Naive thymus-derived CD4-positive, alpha-beta T cell (primary cell): Measurements from ENCODE around the gene SYTL3. TPM values are rescaled to one million over a fixed set of nuclear protein-coding genes. Genes with fewer than 3 reads are reported as not detected.

Experiments
- ATAC-seq: fragments of 150-1000 bp; cut with Tn5 transposase; 2 replicates; pipeline ENCODE4 v1.10.0; 2021; ENCODE audit warnings: mild to moderate bottlenecking, moderate library complexity
- CTCF ChIA-PET: fragments of 350-600 bp; sonication (Branson Sonifier 250); formaldehyde crosslinking; loops from one replicate; lab custom pipeline; 2021; ENCODE audit warnings: antibody characterized with exemption; lab: Charles Lee
- POLR2A ChIA-PET: fragments of 350-600 bp; sonication (Branson Sonifier 250); formaldehyde crosslinking; loops from one replicate; lab custom pipeline; 2021; ENCODE audit warnings: antibody characterized with exemption, inconsistent platforms; lab: Charles Lee
- DNase-seq, 9 donors: peaks; one replicate each; pipeline versions ENCODE4 v3.0.0 to v3.0.0-alpha.2; 2020 to 2022; ENCODE audit warnings: mixed read lengths in 1 of 9
- H3K27ac ChIP-seq: one replicate; pipeline ENCODE4 v1.7.0; 2013; ENCODE audit warnings: mild to moderate bottlenecking, low read depth, low read length, moderate library complexity
- H3K27me3 ChIP-seq, 2 donors: one replicate each; pipeline ENCODE4 v1.7.0; 2013; ENCODE audit warnings: low read length in 2 of 2, mild to moderate bottlenecking in 2 of 2, moderate library complexity in 2 of 2; ENCODE audit not compliant: control insufficient read depth in 2 of 2, insufficient read depth in 2 of 2
- H3K36me3 ChIP-seq, 3 experiments: 1 replicate in 2 of 3; 2 replicates in 1 of 3; pipeline ENCODE4 v1.7.0; 2013; ENCODE audit warnings: low read length in 3 of 3, mild to moderate bottlenecking in 3 of 3, moderate library complexity in 1 of 3; ENCODE audit not compliant: insufficient read depth in 3 of 3, control insufficient read depth in 2 of 3
- H3K4me1 ChIP-seq, 2 donors: one replicate each; pipeline ENCODE4 v1.7.0; 2013; ENCODE audit warnings: low read length in 2 of 2, mild to moderate bottlenecking in 2 of 2, moderate library complexity in 1 of 2; ENCODE audit not compliant: control insufficient read depth in 2 of 2, insufficient read depth in 2 of 2
- H3K4me3 ChIP-seq: 2 replicates; pipeline ENCODE4 v1.7.0; 2013; ENCODE audit warnings: mild to moderate bottlenecking, low read length
- H3K9me3 ChIP-seq, 3 experiments: 1 replicate in 2 of 3; 2 replicates in 1 of 3; pipeline ENCODE4 v1.7.0; 2013; ENCODE audit warnings: low read length in 3 of 3; ENCODE audit not compliant: control insufficient read depth in 2 of 3
- H3K27ac Mint-ChIP-seq, 9 donors: one replicate each; pipeline ENCODE4 v1.8.0; 2020 to 2022; ENCODE audit warnings: mixed read lengths in 9 of 9, mild to moderate bottlenecking in 8 of 9, moderate library complexity in 5 of 9, inconsistent platforms in 2 of 9
- H3K27me3 Mint-ChIP-seq, 5 donors: one replicate each; pipeline ENCODE4 v1.8.0; 2021 to 2022; ENCODE audit warnings: mixed read lengths in 5 of 5, mild to moderate bottlenecking in 1 of 5
- H3K36me3 Mint-ChIP-seq, 5 donors: one replicate each; pipeline ENCODE4 v1.8.0; 2020 to 2022; ENCODE audit warnings: mixed read lengths in 5 of 5, mild to moderate bottlenecking in 3 of 5, inconsistent platforms in 1 of 5
- H3K4me1 Mint-ChIP-seq, 7 donors: one replicate each; pipeline ENCODE4 v1.8.0; 2020 to 2022; ENCODE audit warnings: mixed read lengths in 7 of 7, mild to moderate bottlenecking in 3 of 7, inconsistent platforms in 1 of 7
- H3K4me3 Mint-ChIP-seq, 10 donors: one replicate each; pipeline ENCODE4 v1.8.0; 2020 to 2022; ENCODE audit warnings: mild to moderate bottlenecking in 10 of 10, mixed read lengths in 10 of 10, moderate library complexity in 6 of 10, inconsistent platforms in 2 of 10
- H3K9me3 Mint-ChIP-seq, 11 donors: one replicate each; pipeline ENCODE4 v1.8.0; 2020 to 2022; ENCODE audit warnings: mixed read lengths in 11 of 11, mild to moderate bottlenecking in 4 of 11, inconsistent platforms in 1 of 11, moderate library complexity in 1 of 11
- intact Hi-C, 2 donors: fragments of 100-400 bp; cut with micrococcal nuclease; formaldehyde crosslinking; loops; one replicate each; pipeline ENCODE4 v1.15.1; 2023
- polyA plus RNA-seq, 2 donors: library from polyadenylated mRNA; unstranded; fragments of 300-500 nt; fragmentation: Illumina TruSeq; gene quantifications; one replicate each; pipeline ENCODE4 v1.2.3, GENCODE V29; 2021
- total RNA-seq, 6 experiments: library from RNA in 5 of 6; stranded (reverse) in 5 of 6; gene quantifications; 1 replicate in 5 of 6; 2 replicates in 1 of 6; pipeline ENCODE4 v1.2.3 and lab custom pipeline; 2021 to 2026

The SYTL3 gene
- total and polyA plus RNA-seq, 7 experiments from 2014 or later, result 13.4 to 67.0 (median 29.5) TPM

- CTCF ChIA-PET, result no interaction called here
- DNase-seq, result no peak
- Histone ChIP-seq H3K36me3 (peaks cover 0 to 88% (median 14%) of the 10 kb centered on the region in 3 experiments), H3K4me3 (no peak overlapping the region), H3K9me3 (no peaks in the 10 kb centered on the region), H3K4me1 (no peaks in the 10 kb centered on the region), H3K27ac (peak overlapping the region; percentile 34), H3K27me3 (no peaks in the 10 kb centered on the region)
- no peaks in the 10 kb centered on the region for H3K27me3 Mint-ChIP-seq
- peaks cover 9 to 59% (median 25%) of the 10 kb centered on the region in 5 donors for H3K36me3 Mint-ChIP-seq
- no peaks in the 10 kb centered on the region for H3K9me3 Mint-ChIP-seq
- peak overlapping the region in 7 of 9 donors; percentile 1 to 75 (median 55) for H3K27ac Mint-ChIP-seq
- intact Hi-C loops, result no loop called here
- no peak for ATAC-seq
- peaks cover 0 to 1% (median 0%) of the 10 kb centered on the region in 7 donors for H3K4me1 Mint-ChIP-seq
- no peak overlapping the region for H3K4me3 Mint-ChIP-seq
- POLR2A ChIA-PET, result interaction anchor here (1.1 kb wide), 1 partner anchor 8 kb away, joined by 4 read pairs; no protein-coding TSS in a partner anchor
Measured at GRCh38 chr6:158762787-158763433, 113.1 kb downstream of the SYTL3 start.

GRCh38 chr6:158763434-158764182 lies 113.8 kb downstream of the SYTL3 start:
- ChIA-PET POLR2A (interaction anchor here (0.8 to 1.1 kb wide), 2 partner anchors 7 to 12 kb away, joined by 3 to 4 read pairs; no protein-coding TSS in a partner anchor), CTCF (interaction anchor here (1.2 kb wide), 1 partner anchor 209 kb away, joined by 3 read pairs; no protein-coding TSS in a partner anchor)
- DNase-seq (no peak), ATAC-seq (peak; percentile 6)
- no peak overlapping the region for H3K27ac ChIP-seq
- no peaks in the 10 kb centered on the region for H3K4me1 ChIP-seq
- Mint-ChIP-seq H3K36me3 (peaks cover 12 to 66% (median 29%) of the 10 kb centered on the region in 5 donors), H3K27me3 (no peaks in the 10 kb centered on the region), H3K4me1 (peaks cover 0 to 3% (median 0%) of the 10 kb centered on the region in 7 donors), H3K9me3 (no peaks in the 10 kb centered on the region), H3K4me3 (no peak overlapping the region), H3K27ac (peak overlapping the region in 8 of 9 donors; percentile 13 to 67 (median 52))
- no peak overlapping the region for H3K4me3 ChIP-seq
- no peaks in the 10 kb centered on the region for H3K27me3 ChIP-seq
- no peaks in the 10 kb centered on the region for H3K9me3 ChIP-seq
- H3K36me3 ChIP-seq, result peaks cover 6 to 92% (median 21%) of the 10 kb centered on the region in 3 experiments
- intact Hi-C loops, result no loop called here

GRCh38 chr6:158764183-158764849 lies 114.5 kb downstream of the SYTL3 start:
- intact Hi-C loops, result no loop called here
- Histone ChIP-seq H3K36me3 (peaks cover 13 to 92% (median 27%) of the 10 kb centered on the region in 3 experiments), H3K4me3 (no peak overlapping the region), H3K27me3 (no peaks in the 10 kb centered on the region), H3K9me3 (no peaks in the 10 kb centered on the region), H3K27ac (no peak overlapping the region), H3K4me1 (no peaks in the 10 kb centered on the region)
- ATAC-seq (no peak), DNase-seq (no peak)
- no peak overlapping the region for H3K4me3 Mint-ChIP-seq
- peaks cover 12 to 68% (median 30%) of the 10 kb centered on the region in 5 donors for H3K36me3 Mint-ChIP-seq
- peak overlapping the region in 8 of 9 donors; percentile 28 to 87 (median 54) for H3K27ac Mint-ChIP-seq
- H3K9me3 Mint-ChIP-seq, result no peaks in the 10 kb centered on the region
- H3K27me3 Mint-ChIP-seq, result no peaks in the 10 kb centered on the region
- peaks cover 0 to 3% (median 0%) of the 10 kb centered on the region in 7 donors for H3K4me1 Mint-ChIP-seq
- ChIA-PET POLR2A (interaction anchor here (0.8 kb wide), 1 partner anchor 13 kb away, joined by 3 read pairs; no protein-coding TSS in a partner anchor), CTCF (interaction anchor here (1.2 kb wide), 1 partner anchor 208 kb away, joined by 3 read pairs; no protein-coding TSS in a partner anchor)

DNA sequence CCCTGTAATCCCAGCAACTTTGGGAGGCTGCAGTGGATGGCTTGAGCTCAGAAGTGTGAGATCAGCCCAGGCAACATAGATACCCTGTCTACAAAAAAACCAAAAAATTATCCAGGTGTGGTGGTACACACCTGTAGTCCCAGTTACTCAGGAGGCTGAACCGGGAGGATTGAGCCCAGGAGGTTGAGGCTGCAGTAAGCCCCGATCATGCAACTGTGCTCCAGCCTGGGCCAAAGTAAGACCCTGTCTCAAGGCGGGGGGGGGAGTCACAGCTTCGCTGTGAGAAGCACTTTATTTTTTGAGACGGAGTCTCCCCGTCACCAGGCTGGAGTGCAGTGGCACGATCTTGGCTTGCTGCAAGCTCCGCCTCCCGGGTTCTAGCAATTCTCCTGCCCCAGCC lies 115.1 kb downstream of the SYTL3 start:
- H3K36me3 Mint-ChIP-seq, result peaks cover 18 to 72% (median 37%) of the 10 kb centered on the region in 5 donors
- no peak overlapping the region for H3K4me3 Mint-ChIP-seq
- intact Hi-C loops, result no loop called here
- H3K4me1 ChIP-seq, result no peaks in the 10 kb centered on the region
- ChIA-PET CTCF (no interaction called here), POLR2A (interaction anchor here (0.6 to 0.8 kb wide), 2 partner anchors 14 to 37 kb away, joined by 3 read pairs; no protein-coding TSS in a partner anchor)
- no peaks in the 10 kb centered on the region for H3K9me3 Mint-ChIP-seq
- H3K9me3 ChIP-seq, result no peaks in the 10 kb centered on the region
- H3K4me1 Mint-ChIP-seq, result peaks cover 0 to 6% (median under 1%) of the 10 kb centered on the region in 7 donors
- H3K4me3 ChIP-seq, result no peak overlapping the region
- DNase-seq, result no peak
- H3K27ac Mint-ChIP-seq, result peak overlapping the region in 4 of 9 donors; percentile 32 to 87 (median 68)
- H3K27me3 ChIP-seq, result no peaks in the 10 kb centered on the region
- peak; percentile 4 for ATAC-seq
- H3K27ac ChIP-seq, result no peak overlapping the region
- H3K36me3 ChIP-seq, result peaks cover 19 to 95% (median 33%) of the 10 kb centered on the region in 3 experiments
- H3K27me3 Mint-ChIP-seq, result no peaks in the 10 kb centered on the region

GRCh38 chr6:158765499-158766068 lies 115.7 kb downstream of the SYTL3 start:
- Histone ChIP-seq H3K27me3 (no peaks in the 10 kb centered on the region), H3K9me3 (no peaks in the 10 kb centered on the region), H3K4me1 (peaks cover 0 to 5% of the 10 kb centered on the region in 2 donors), H3K36me3 (peaks cover 24 to 95% (median 37%) of the 10 kb centered on the region in 3 experiments), H3K4me3 (no peak overlapping the region), H3K27ac (no peak overlapping the region)
- no peaks in the 10 kb centered on the region for H3K9me3 Mint-ChIP-seq
- H3K27me3 Mint-ChIP-seq, result no peaks in the 10 kb centered on the region
- ChIA-PET CTCF (interaction anchor here (0.6 kb wide), 1 partner anchor 22 kb away, joined by 3 read pairs; no protein-coding TSS in a partner anchor), POLR2A (interaction anchor here (0.6 kb wide), 1 partner anchor 37 kb away, joined by 3 read pairs; no protein-coding TSS in a partner anchor)
- H3K4me1 Mint-ChIP-seq, result peaks cover 3 to 12% (median 5%) of the 10 kb centered on the region in 7 donors
- peaks cover 20 to 77% (median 42%) of the 10 kb centered on the region in 5 donors for H3K36me3 Mint-ChIP-seq
- peak overlapping the region in 2 of 9 donors; percentile 12 to 43 for H3K27ac Mint-ChIP-seq
- intact Hi-C loops, result no loop called here
- no peak for DNase-seq
- ATAC-seq, result no peak
- no peak overlapping the region for H3K4me3 Mint-ChIP-seq
